GM18511 (cell line): ENCODE measurements around the gene INPP5K.

Experiments used
- ATAC-seq: cut with Tn5 transposase; IDR thresholded peaks from one replicate; pipeline ENCODE4 v1.9.1; 2021; ENCODE audit warnings: mild to moderate bottlenecking, moderate library complexity; ENCODE audit not compliant: unreplicated experiment

Gene INPP5K

DNA sequence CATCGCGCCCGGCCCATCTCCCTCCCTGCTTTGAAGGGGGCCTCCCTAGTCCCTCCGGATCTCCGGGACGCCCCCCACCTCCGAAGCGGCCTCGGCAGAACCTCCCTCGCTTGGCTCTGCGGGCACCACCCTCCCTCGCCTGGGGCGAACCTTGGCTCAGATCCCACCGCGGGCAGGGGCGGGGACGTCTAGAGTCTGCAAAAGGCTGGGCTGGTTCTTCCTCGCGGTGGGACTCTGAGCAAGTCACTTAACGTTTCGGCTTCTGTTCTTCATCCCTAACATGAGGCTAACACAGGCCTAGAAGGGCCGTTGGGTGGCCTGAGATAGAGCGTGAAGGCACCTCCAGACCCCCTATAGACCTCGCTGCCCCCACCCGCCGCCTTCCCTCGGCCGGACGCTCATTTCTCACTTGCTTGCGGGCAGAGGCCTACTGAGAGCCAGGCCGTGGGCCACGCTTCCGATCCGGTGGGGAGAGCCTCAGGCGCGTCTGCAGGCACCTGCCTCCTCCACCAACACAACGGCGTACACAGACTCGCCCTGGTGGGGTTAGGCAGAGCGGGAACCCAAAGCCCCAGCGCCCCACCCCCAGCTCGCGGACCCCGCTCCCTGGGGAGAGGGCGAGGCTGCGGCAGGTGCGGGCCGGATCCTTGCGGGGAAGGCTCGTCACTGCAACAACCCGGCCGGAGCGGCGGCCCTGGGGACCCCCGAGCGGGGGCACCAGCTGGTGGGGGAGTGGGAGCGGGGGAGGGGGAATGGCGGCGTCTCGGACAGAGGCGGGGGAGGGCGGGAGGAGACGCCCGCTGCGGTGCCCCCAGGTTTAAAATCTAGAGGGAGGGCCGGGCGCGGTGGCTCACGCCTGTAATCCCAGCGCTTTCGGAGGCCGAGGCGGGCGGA lies 29.4 kb downstream of the INPP5K start:
- ATAC-seq = no peak

DNA sequence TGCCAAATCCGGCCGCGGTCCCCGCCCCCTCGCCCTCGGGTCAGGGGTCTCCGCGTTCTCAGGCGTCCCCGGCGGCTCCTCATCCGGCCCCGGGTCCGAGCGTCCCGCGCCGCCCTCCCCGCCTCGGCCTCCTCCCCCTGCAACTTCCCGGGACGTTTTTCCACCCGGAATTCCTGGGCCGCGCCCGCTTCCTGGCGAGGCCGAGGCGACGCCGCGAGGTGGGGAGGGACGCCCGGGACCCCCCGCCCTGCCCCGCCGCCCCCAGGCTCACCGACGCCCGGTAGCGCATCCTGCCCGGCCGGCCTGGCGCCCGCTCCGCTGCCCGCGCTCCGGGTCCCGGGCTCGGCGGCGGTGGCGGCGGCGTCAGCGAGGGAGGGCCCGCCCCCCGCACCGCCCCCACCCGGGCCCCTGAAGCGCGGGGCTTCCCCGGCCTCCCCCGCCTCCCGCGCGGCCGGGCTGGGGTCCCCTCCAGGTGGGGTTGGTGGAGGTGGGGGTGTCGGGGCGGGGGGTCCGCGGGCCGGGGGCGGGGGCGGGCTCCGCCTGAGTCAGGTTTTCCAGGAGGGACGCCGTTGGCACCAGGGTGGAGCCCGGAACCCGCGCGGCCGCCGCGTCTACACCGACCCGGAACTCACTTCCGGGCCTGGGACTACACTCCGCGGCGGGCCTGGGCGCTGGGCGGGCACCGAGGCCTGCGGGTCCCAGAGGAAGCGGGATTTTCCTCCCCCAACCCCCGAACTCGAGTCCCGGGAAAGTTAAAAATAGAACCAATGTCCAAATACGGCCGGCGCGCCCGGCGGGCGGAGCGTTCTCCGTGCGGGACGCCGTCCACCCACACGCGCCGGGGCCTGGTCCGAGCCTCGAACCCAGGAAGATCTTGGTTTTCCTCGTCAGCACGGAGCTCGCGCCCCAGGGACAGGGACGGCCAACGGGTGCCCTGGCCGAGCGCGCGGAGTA lies 30.7 kb downstream of the INPP5K start:
- ATAC-seq = no peak

DNA sequence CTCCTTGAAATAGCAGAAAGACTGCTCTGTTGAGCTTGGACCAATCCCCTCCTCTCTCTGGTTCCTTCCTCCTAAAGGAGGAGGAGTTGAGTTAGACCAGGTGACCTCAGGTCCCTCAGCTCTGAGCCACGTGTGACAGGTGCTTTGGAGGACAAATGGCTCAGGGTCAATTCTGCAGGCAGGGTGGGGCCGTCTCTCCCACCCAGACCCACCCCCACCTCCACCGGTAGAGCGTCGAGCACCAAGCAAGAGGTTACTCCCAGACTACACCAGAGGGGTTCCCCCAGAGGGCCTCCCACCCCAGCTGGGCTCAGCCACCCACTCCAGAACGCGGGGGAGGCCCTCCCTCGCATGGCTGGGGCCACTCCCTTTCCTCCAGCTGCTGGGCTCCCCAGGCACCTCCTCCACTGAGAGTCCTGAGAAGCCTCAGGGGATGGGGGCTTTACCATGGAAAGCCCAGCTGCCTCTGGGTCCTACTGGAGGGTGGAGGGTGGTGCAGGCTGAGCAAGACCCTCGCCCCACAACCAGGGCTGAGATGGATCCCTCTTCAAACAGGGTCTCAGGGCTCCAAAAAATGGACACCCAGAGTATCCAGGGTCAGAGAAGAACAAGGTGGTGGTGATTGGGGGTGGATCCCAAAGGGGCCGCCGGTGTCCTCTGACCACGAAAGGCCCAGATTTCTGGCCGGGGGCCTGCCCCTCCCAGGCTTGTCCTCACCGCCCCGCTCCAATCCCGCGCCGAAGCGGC lies 31.6 kb downstream of the INPP5K start:
- peak; percentile 54 for ATAC-seq

GRCh38 chr17:1484060-1484535 lies 32.3 kb downstream of the INPP5K start:
- no peak for ATAC-seq

- ATAC-seq = no peak
These were observed 33.7 kb downstream of the INPP5K start for GRCh38 chr17:1482680-1483079.

DNA sequence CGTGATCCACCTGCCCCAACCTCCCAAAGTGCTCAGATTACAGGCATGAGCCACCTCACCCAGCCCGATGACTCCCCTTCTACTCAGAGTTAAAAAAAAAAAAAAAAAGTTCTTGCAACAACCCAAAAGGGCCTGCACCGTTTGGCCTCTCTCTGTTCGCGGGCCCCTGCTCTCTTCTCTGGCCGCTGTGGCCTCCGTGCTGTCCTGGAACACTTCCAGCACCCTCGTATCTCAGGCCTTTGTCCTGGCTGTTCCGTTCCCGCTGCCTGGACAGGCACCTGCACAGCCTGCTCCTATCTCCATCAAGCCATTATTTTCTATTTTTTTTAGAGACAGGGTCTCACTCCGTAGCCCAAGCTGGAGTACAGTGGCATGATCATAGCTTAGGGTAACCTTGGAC lies 34.7 kb downstream of the INPP5K start:
- ATAC-seq = no peak

GRCh38 chr17:1480747-1481465 lies 35.5 kb downstream of the INPP5K start:
- no peak for ATAC-seq

DNA sequence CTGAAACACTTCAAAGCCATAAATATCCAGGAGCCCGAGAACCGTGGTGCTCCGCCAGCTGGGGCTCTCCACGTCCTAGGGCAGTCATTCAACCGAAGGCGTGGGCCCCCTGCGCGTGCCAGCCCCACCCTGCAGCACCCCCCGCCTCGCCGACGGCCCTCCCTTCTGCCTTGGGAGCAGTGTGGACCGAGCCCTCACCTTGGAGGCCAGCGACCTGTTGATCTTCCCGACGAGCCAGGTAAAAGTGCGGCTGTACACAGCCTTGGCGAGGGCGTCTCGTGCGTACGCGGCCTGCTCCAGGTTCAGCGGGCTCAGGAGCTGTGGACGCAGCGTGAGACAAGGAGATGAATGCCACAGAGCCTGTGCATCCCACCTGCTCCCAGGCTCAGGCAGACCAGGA lies 38.0 kb downstream of the INPP5K start:
- ATAC-seq = no peak

- no peak for ATAC-seq
These were observed 41.0 kb downstream of the INPP5K start for GRCh38 chr17:1475321-1475854.

DNA sequence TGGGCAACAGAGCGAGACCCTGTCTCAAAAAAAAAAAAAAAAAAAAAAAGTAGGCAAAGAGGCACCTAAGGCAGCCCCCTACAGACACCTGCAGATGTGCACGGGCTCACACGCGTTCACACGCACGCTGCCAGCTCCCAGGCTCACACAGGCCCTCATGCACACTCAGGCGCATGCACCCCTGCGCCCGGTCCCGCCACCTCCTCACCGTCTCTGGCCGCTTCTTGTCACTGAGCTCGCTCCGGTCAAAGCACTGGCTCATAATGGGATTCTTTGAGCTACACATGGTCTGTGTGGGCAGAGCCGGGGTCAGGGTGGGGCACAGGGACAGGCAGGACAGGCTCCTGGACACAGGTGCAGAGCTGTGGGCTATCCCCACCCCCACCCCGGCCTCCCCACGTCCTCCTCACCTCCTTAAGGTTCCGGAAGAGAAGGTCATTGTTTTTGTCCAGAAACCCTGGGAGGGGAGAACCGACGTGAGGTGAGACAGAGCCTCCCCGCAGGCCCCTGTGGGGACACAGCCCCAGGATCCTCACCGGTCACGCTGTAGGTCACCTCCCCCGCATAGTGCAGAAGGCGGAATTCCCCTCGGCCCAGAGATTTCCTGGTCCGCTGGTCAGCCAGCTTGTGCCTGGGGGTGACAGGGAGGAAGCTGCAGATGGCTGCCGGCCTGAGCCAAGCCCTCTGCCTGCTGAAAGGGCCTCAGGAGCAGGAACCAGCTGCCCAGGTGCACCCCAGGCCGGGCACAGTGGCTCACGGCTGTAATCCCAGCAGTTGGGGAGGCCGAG lies 41.8 kb downstream of the INPP5K start:
- ATAC-seq = peak; percentile 69

GRCh38 chr17:1473841-1474240 lies 42.6 kb downstream of the INPP5K start:
- no peak for ATAC-seq

- no peak for ATAC-seq
These were observed 43.2 kb downstream of the INPP5K start for GRCh38 chr17:1473170-1473569.

DNA sequence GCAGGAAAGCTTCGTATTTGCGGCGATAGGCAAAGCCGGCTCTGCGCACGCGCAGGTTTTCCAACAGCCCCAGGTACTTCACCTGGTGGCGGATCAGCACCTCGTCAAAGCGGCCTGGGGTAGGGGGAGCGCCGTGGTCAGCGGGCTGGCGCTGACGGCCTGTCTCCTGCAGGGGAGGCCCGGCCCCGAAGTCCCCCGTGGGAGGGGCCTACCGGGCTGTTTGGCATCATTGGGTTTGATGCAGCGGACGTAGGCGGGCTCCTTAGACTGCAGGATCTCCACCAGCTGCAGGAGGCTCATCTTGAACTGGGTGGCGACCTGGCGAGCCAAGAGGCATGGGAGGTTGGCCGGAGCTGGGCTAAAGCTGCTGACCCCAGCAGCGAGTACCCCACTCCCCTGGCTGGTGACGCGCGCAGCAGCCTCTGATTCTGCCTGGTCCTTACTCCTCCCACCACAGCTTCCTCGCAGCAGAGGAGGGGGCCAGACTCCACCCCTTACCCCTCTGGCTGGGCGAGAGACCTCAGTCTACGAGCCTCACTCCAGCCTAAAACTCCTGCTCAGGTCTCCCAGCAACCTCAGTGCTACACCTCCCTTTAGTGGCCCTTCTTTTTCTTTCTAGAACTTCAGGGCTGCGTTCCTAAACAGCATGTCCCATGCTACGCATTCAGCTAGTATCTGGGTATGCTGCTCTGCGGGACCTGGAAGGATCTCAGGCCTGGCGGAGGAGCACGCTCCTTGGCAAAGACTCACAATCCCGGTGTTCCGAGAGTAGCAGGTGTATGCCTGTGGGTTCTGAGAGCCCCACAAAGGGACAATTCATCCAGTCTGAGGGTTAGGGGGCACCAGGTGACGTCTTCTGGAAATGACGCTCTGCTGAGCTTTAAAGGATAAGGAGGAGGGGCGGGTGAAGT lies 44.2 kb downstream of the INPP5K start:
- no peak for ATAC-seq

DNA sequence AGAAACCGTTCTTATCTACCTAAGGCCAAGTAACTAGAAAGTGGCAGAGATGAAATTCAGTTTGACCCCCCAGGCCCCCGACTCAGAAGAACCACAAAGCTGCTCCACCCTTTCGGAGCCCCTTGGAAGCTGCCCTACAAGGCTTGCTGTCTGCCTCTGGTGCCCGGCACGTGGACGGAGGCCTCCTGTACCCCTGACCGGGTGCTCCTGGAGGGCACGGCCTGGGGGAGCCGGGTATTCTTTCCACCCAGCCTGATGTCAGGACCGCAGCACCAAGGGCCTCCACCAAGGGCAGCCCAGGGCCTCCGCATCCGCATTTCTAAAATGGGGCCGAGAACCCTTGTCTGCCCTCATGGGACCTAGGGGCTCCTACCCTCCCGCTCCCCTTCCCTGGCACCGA lies 44.9 kb downstream of the INPP5K start:
- ATAC-seq = no peak

GRCh38 chr17:1470755-1471462 lies 45.5 kb downstream of the INPP5K start:
- ATAC-seq = no peak

GRCh38 chr17:1470071-1470754 lies 46.2 kb downstream of the INPP5K start:
- no peak for ATAC-seq
